Right ventricle myocardium inferior (tissue), 1 donor: ENCODE measurements around the gene MYL3. TPM values are rescaled to one million over a fixed set of nuclear protein-coding genes. Genes with fewer than 3 reads are reported as not detected.
A peak's percentile ranks its signal among the peaks of the same experiment; 100 is the strongest.

Experiments
- ATAC-seq: fragments of 200-7000 bp; cut with Tn5 transposase; one replicate; pipeline ENCODE4 v1.9.1; 2020; ENCODE audit warnings: mild to moderate bottlenecking, moderate library complexity
- DNase-seq: peaks from one replicate; pipeline ENCODE4 v3.0.0; 2021; ENCODE audit errors: missing footprints
- intact Hi-C: fragments of 100-400 bp; cut with DNase I; formaldehyde crosslinking; loops from one replicate; pipeline ENCODE4 v1.11.0; 2022
- total RNA-seq: library from RNA; stranded (reverse); fragmentation: NEBNext Ultra II Directional; extraction: Animal tissue kit (Norgen Biotek cat#: 25700); gene quantifications from one replicate; pipeline ENCODE4 v1.2.1, GENCODE V29; 2021
- donor health status: DM: no; HTN: yes; CAD: no; lungs with severe emphysema.

The MYL3 gene
- total RNA-seq, 1 donor from 2014 or later: 11,437 TPM

DNA sequence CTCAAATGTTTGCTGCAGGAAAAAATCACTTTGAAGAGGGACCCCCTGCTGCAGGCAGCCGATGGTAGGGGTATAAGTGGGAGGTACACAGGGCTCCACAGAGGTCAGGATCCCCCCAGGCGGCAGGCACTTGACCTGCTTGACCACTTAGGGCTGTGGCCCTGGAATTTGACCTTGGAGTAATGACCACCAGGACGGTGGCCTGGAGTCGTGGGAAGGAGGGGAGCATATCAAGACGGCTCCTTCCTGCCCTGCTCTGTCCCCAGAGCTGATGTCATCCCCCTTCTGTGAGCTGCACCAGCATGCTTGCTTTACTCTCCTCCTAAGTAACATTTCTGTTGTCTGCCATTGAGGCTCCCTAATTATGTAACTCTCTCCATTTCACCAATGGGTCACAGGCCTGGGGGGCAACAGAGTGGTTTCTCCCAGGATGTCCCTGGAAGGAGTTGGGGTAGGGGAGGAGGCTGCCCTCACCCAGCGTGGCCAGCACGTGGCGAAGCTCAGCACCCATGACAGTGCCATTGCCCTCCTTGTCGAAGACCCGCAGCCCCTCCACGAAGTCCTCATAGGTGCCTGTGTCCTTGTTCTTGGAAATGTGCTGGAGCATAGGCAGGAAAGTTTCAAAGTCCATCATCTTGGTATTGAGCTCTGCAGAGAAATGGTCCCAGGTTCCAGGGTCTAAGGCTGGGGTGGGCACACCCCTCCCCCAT, 4.1 kb downstream of the MYL3 start:
- intact Hi-C loops: no loop called here
- DNase-seq: no peak
- no peak for ATAC-seq

DNA sequence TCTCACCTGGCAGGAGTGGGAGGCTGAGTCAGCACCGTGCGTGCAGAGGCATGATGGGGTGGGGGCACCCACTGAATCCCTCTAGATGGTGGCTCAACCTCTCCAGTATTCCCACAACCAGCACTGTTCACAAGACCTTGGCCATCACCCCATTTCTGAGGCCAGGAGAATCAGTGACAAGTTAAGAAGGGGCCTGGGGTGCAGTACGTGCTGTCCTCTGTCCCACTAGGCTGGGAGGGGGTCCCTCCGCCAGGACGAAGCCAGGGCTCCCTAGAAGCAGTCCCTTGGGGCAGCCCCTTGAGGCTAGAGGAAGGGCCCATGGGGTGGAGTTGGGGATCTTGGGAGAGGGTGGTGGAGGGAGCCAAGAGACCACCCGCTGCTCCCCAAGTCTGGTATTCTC, 4.8 kb downstream of the MYL3 start:
- intact Hi-C loops: no loop called here
- ATAC-seq: no peak
- DNase-seq: no peak

DNA sequence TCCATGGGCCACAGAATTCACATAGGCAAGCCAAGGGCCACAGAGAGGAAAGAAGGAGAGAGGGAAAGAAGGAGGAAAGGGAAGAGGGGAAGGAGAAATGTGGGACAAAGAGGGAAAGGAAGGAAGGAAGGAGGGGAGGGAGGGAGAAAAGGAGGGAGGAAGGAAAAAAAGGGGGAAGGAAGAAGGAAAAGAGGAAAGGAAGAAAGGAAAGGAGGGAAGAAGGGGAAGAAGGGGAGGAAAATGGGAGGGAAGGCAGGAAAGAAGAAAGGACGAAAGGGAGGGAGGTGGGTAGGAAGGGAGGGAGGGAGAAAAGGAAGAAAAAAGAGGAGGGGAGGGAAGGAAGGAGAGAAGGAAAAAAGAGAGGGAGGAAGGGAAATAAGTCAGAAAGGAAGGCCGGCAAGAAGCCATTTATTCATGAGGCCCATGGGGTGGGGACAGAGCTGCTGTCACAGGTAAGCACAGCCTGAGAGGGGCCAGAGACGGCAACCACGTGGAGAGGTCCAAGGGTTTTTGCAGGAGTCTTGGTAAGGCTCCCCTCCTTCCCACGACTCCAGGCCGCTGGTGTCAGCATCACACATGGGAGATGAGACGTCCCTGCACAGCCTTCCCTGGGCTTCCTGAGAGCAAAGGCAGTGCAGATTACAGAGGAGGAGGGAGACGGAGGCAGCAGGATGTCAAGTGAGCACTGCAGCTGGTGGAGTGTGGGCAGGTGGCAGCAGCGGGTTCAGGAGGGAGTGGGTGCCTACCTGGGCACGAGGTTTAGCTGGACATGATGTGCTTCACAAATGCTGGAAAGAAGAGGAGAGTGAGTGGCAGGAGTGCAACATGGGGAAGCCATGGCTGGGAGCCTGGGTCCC, 5.5 kb downstream of the MYL3 start:
- no peak for DNase-seq
- no peak for ATAC-seq
- intact Hi-C loops: no loop called here

DNA sequence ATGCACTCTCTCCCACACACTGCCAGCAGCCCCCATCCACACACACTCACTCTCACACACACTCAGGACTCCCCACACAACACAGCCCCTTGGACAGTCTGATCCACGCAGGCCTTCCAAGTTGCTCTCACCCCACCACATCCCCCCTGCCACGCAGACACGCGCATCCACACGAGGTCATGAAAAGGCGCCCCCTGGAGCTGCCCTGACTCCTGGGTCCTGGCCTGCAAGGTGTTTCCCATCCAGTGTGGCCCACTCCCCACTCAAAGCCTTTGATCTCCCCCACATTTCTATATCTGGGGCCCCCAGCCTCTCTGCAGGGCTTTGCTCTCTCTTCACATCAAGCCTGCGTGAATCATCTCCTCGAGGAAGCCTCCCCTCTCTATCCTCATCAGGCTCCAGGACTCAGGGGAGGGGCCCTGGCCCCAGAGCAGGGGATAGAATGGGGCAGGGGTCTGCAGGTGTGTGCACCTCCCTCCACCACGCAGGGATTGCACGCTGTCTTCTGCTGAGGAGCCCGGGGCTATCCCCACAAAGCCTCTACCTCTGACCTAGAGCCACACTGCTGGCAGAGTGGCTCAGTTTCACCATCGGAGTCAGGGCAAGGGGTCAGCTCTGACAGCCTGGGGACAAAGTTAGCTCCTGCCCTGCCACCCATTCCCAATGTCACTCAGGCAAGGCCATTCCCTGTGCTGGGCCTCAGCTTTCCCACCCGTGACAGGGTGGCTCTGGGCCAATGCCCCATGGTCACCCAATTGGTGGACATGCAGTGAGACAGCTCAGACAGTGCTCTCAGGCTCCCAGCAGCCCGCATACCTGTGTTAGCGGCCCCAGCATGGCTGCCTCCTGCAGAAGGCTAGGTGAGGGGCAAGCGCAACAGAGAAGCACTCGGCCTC, 6.4 kb downstream of the MYL3 start:
- DNase-seq: peak; percentile 43
- intact Hi-C loops: no loop called here
- no peak for ATAC-seq

DNA sequence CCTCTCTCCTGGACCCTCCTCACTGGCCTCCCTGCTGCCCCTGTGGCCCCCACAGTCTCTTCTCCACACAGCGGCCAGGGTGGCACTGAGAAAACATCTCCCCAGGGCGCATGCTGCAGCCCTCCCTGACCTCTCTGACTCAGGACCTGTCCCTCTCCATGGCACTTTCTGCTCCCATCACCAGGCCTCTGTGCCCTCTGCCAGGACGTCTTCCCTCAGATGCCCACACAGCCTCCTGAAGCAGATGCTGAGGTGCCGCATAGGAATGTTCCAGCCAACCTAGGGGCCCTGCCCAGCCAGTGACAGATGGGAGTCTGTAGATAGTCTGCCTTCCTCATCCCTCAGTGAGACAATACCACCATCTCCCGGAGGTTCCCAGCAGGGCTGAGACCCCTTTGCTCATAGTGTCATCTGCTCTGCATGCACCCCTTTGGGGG, 8.7 kb downstream of the MYL3 start:
- ATAC-seq (peak; percentile 28), DNase-seq (peak; percentile 52)
- intact Hi-C loops: no loop called here

DNA sequence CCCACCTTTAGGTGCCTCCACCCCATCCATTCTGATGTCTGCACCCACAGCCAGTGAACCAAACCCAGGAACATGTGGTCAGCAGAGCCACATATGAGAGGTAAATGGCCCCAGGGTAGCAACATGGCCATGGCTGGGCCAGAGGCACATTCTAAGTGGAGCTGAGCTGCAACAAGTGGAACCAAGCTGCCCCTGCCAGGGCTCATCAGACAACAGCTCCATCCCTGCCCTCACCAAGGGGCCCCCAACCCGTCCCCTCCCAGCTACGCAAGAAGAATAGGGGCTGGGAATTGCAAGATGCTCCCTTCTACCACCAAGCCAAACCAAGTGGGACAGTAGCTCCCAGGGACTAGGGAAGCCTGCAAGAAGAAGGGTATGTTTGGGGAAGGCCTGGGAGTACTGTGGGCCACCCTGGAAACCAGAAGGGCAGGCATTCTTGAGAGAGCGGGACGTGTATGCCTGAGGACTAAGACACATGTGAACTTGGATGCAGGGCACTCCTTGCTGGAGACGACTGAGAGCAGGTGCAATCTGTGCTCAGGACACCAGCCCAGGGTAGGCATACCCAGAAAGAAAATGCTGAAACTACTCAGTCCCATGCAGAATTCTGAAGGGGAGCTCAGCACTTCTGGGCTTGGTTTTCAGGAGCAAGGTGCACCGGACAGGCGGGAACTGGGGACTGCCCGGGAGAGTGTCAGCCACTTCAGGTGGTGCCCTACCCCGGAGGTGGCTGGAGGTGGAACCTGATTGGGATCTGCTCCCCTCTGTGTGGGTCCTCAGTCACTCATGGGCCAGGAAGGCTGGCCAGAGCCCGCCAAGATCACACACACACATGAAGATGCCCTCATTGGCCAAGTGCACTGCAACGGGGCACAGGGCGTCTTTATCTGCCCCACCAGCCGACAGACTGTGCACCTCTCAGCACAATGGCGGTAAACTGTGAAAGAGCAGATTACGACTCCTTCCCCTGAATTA, 9.5 kb downstream of the MYL3 start:
- DNase-seq (peak; percentile 65), ATAC-seq (peak; percentile 31)
- intact Hi-C loops: no loop called here

DNA sequence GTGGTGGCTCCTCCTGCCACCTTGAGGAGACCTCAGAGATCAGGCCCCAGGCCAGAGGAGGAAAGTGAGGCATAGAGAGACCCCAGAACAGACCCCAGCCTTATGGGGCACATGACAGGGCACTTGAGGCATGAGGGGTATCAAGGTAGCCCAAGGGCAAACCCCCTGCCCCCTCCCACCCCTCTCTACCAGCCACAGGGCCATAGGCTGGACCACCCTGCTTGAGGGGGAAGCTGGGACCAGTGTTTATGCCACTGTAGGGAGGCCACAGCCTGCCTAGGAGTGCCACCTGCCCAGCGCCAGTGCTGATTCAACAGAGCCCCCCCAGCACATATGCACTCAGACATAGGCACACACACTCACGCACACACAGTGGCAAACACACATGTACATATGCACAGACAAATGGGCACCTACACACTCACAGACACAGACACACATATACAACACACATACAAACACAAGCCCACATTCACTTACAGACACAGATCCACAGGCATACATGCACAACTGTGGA, 10.3 kb downstream of the MYL3 start:
- ATAC-seq (peak; percentile 0), DNase-seq (peak; percentile 39)
- intact Hi-C loops: no loop called here

DNA sequence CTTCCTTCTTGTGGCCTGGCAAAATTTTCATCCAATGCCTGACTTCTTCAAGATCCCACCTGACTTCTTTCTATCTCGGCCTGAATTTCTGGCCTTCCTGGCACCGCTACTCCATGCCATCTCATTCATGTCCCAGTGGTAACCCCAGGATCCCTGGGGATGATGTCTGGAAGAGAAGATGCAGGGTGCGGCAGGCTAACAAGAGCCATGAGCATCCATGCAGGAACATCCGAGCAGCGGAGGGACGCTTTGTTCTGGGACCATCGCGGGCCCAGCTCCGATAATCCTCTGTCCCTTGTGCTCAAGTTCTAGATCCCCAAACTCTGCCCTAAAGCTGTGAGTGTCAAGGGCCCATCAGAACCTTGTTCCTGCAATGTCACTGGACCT, 10.9 kb downstream of the MYL3 start:
- DNase-seq (no peak), ATAC-seq (no peak)
- intact Hi-C loops: no loop called here

DNA sequence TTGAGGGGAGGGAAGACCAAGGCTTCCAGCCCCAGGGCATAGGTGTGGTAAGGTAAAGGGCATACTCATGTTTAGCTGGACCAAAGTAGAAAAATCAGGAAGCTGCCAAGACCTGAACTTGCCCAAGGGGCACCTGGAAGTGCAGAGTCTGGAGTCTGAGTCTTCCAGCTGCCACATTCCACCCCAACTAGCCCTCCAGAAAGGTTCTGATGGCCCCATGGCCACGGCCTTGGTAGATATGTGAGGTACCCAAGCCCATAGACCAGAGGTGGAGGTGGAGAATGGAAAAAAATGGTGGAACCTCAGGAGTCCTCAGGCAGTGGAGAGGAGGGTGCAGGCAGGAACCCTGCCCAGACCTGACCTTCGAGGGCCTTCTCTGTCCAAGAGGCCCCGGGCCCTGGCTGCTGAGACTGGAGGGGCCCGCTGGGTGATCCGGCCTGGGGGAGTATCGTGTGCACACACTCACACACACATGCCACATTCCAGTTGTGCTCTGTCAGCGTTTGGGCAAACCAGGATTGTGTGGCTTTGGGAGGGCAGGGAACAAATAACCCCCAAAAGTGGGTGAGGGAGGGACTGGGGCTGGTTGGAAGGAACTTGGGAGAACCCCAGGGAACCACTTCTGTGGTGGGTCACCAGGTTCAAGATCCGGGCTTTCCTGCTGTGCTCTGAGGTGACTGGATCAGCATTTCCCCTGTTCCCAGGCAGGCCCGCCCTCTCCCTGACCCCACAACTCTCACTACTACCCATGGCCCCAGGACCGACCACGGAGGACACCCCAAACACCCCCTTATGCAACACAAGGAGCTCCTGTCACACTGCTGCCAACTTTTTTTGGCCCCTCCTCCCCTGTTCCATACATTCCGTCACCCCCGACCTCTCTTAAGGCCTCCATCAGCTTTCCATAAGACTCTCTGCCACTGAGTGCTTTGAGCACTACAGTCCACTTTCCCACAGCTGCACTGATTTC, 11.6 kb downstream of the MYL3 start:
- DNase-seq (peak; percentile 45), ATAC-seq (no peak)
- intact Hi-C loops: no loop called here

DNA sequence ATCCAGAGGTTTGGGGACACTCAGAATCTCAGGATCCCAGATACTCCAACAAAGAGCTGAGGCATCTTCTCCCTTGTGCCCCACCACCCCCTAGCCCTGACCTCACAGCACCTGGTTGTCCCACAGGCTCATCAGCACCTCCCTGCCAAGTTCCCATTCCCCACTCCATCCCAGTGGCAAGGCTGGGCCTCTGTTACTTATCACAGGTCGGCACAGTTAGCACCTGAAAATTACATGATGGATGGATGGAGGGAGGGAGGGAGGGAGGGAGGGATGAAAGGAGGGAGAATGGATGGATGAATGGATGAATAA, 12.8 kb downstream of the MYL3 start:
- ATAC-seq (no peak), DNase-seq (peak; percentile 34)
- intact Hi-C loops: no loop called here

DNA sequence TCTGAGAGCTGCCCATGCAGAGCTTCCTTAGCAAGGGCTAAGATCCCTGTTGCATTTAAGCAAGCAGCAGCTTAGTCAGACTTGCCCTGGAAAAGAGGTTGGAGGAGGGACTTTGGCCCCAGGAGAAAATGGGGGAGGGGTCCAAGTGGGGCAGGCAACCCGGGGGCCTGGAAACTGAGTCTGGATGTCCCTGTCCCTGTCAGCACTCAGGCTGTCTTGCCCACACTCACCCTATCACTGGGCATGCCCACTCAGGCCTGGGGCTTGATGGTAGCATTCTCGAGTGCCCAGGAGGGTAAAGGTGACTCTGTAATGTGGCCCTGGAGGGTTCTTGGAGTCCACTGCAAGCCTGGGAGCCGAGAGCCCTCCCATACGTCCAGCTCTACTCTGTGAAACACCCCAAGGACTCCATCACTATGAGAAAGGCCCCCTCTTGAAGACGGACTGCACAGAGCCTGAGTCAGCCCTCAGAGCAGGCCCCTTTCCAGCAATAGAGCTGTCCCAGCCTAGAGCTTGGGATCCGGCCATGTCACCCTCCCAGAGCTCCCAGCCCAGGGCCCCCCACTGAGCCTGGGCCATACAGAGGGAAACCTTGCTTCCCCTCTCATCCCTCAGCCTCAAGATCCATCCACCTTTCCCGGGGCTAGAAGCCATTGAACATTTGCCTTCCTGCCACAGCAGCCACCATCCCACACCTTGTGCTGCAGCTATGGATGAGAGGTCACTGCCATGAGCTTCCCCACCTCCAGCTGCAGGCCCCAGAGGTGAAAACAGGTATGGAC, 13.4 kb downstream of the MYL3 start:
- intact Hi-C loops: loop anchor here (5.0 kb wide), 1 partner anchor 143 kb away; no protein-coding TSS in a partner anchor
- peak; percentile 58 for DNase-seq

DNA sequence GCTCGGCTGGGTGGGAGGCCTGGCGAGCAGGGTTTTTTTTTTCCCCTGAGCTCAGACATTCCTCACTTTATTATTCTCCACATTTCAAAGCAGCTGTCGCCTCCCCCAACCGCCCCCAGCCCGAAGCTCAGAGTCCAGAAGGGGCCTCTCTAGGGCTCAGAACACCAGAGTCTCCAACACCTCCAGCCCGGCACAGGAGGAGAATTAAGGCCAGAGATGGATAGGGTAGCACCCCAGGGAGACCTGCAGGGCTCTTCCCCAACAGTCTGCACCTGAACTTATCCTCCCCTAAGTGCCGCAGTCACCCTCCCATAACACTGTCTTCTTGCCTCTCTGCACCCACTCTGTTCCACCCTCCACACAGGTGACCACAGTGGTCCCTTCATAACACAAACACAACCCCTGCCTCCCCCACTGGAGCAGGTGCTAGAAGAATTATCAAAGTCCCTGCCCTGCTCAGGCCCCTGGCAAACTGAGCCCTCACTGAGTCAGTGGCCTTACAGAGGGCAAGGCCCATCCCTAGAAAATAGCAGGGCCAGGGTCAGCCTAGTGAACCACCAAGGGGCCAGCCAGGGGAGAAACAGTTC, 14.1 kb downstream of the MYL3 start:
- intact Hi-C loops: loop anchor here (5.0 kb wide), 1 partner anchor 142 kb away; no protein-coding TSS in a partner anchor
- no peak for ATAC-seq
- DNase-seq: peak; percentile 37

More for the DNA sequence above, 13.4 kb downstream of the MYL3 start:
- no peak for ATAC-seq

DNA sequence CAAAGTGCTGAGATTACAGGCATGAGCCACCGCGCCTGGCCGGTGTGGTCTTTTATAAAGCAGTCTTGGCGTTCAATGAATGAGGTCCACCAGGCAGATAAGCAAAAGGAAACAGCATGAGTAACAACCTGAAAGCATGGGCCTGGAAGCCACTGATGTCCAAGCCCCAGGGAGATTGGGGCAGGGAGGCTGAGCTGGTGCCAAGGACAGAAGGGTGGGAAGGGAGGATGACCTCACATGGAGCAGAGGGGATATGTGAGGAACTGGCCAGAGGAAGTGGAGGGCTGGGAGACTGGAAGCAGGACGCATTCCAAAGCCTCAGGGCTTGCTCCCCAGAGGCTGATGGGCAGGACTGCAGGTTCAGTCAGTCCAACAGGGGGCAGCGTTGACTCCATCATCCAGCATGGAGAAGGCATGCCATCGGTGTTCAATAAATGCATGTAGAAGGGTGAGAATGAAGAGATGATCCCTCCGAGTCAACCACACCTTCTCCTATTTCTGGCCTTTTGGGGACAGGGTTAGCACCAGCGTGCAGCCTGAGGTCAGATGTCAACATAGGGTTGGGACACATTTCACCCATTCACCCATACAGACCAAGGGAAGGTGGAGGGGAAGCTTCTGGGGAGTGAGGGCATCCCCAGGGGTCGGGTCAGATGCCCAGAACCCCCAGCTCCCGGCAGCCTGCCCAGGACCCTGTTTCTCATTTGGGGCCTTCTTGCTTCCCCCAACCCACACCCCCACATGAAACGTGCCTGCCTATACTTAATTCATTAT, 14.8 kb downstream of the MYL3 start:
- DNase-seq (peak; percentile 52), ATAC-seq (peak; percentile 9)
- intact Hi-C loops: loop anchor here (5.0 kb wide), 1 partner anchor 141 kb away; no protein-coding TSS in a partner anchor

DNA sequence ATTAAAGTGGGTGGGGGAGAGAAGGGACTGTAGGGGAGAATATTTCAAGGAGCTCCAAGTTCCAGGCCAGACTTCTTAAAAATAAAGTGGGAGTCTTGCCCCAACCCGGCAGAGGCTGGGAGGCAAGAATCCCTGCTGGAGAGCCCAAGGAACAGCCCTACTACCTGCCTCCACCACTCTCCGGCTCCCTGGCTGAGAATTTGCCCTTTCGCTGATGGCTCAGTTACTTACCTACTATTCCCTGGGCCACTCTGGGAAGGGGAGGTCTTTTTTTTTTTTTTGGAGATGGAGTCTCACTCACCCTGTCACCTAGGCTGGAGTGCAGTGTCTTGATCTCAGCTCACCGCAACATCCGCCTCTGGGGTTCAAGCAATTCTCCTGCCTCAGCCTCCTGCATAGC, 15.5 kb downstream of the MYL3 start:
- ATAC-seq (no peak), DNase-seq (no peak)
- intact Hi-C loops: loop anchor here (5.0 kb wide), 1 partner anchor 140 kb away; no protein-coding TSS in a partner anchor
